SK-N-MC (cell line): ENCODE data around the gene TENT5C.

Source experiments
- EZH2 ChIP-seq: fragments of 200-600 bp; sonication (generic); IDR thresholded peaks from one replicate; pipeline ENCODE4 v1.6.1; 2017; ENCODE audit warnings: antibody characterized with exemption
- POLR2AphosphoS5 ChIP-seq: IDR thresholded peaks from 2 replicates; pipeline ENCODE4 v1.6.1; 2012; ENCODE audit warnings: mild to moderate bottlenecking, low read depth, low read length, borderline replicate concordance

GRCh38 chr1:117572546-117572945 is 33.3 kb upstream of the TENT5C start:
- TF ChIP-seq EZH2 (no peak), POLR2AphosphoS5 (no peak)
